GM23338 (cell line): ENCODE measurements around the gene NTM.

Source experiments
- CREB1 ChIP-seq: fragments of 250-450 bp; sonication (Bioruptor Pico); IDR thresholded peaks from 2 replicates; pipeline ENCODE4 v1.5.0; 2020; ENCODE audit warnings: low read depth, mild to moderate bottlenecking, moderate library complexity
- CTCF ChIP-seq, 2 experiments: fragments of 200-600 bp in 1 of 2; sonication (generic) in 1 of 2; conservative IDR thresholded peaks; 2 replicates each; pipeline versions ENCODE4 v1.5.1 to v1.6.1; 2016 to 2017; ENCODE audit warnings: antibody characterized with exemption in 2 of 2, low read depth in 2 of 2, mild to moderate bottlenecking in 2 of 2, moderate library complexity in 1 of 2
- EZH2 ChIP-seq: fragments of 200-600 bp; sonication (generic); IDR thresholded peaks from one replicate; pipeline ENCODE4 v1.8.0; 2017; ENCODE audit warnings: antibody characterized with exemption, mild to moderate bottlenecking, low read depth; ENCODE audit not compliant: unreplicated experiment
- EZH2phosphoT487 ChIP-seq: fragments of 200-600 bp; sonication (generic); IDR thresholded peaks from one replicate; pipeline ENCODE4 v1.8.1; 2018; ENCODE audit warnings: antibody characterized with exemption; ENCODE audit not compliant: unreplicated experiment
- REST ChIP-seq: IDR thresholded peaks from one replicate; pipeline ENCODE4 v1.6.1; 2018; ENCODE audit warnings: antibody characterized with exemption; ENCODE audit not compliant: unreplicated experiment

GRCh38 chr11:131827430-131827829 lies 457.0 kb downstream of the NTM start:
- no peak for TF ChIP-seq CTCF (conservative IDR thresholded peaks at IDR 0.05; ENCODE audit: low read depth in 2 of 2)
- TF ChIP-seq CREB1 = no peak
- no peak for TF ChIP-seq EZH2
- no peak for TF ChIP-seq REST
- no peak for TF ChIP-seq EZH2phosphoT487
